Stimulated activated CD4-positive, alpha-beta T cell treated with anti-CD3 and anti-CD28 coated beads, Interleukin-1b, Interleukin-23, amount 100 ng/mL, for 24 hours (primary cell): Measurements from ENCODE around the gene PRKCE.

Experiments
- DNase-seq, 4 experiments: peaks; one replicate each; pipeline ENCODE4 v3.0.0-alpha.2; 2020; ENCODE audit warnings: low read depth in 4 of 4, low spot score in 1 of 4

The PRKCE gene

DNA sequence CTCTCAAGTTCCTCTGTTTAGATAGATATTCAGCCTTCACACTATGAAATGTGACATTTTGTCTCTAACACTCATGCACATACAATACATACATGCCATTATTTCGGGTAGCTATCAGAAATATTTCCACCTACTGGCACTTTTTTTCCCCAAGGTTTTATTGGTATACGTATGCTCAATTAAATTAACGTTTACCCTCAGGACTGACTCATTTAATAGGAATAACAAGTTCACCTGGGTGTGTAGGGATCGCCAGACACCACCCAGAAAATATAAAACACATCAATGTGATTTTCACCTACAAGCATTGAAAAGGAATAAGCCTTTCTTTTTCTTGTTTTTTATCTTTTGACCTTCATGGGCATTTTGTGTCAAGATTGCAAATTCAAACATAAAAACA lies 507.2 kb downstream of the PRKCE start:
- DNase-seq: no peak

DNA sequence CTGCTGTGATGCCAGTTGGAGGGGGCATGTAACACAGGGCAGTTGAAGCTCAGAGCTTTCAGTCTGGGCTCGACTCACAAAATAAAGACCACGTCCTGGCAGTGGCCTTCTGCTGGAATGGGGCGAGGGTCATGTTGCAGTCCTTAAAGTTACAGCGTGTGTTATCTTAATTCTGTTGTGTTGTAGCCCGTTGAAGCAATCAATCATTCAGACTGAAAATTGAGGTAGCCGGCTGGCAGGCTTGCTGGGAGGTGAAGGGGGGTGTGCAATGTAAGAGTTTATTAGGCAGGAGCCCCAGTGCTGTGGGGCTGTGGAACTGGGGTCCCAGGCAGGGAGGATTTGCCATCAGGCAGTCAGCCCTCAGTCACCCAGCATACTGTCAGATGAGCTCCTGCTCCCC lies 508.9 kb downstream of the PRKCE start:
- DNase-seq: no peak

DNA sequence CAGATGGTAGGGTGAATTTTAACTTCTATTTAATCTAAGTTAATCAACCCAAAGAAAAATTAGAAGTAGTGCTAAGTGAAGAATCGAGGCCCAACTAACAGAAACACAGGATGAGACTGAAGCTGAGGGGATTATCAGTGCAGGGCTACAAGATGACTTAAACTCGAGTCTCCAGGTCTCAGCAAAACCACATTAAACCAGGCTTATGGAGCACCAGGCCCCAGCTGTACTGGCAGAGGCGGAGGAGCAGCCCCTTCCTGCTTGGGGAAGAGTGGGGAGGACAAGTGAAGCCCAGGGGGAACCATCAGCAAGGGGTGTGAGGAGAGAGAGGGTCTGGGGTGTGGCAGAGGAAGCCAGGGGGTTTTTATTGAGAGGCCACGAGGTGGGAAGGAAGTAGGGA lies 509.8 kb downstream of the PRKCE start:
- DNase-seq: no peak

DNA sequence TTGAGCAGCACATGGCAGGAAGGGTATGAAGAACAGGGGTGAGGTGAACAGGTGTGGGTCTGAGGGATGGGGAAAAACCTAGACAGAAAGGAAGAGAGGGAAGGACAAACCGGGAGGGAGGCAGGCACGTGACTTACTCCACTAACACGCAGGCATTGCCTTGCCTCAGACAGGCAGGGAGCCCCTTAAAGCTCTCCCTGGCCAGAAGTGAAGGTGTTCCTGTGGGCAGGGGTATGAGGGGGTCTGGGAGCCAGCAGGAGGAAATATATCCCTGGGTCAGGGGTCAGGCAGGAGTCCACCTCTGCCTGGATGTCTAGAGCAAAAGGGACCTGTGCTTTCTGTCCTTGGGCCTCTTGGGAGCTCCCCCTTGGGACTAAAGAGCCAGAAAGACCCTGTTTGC lies 510.4 kb downstream of the PRKCE start:
- no peak for DNase-seq

DNA sequence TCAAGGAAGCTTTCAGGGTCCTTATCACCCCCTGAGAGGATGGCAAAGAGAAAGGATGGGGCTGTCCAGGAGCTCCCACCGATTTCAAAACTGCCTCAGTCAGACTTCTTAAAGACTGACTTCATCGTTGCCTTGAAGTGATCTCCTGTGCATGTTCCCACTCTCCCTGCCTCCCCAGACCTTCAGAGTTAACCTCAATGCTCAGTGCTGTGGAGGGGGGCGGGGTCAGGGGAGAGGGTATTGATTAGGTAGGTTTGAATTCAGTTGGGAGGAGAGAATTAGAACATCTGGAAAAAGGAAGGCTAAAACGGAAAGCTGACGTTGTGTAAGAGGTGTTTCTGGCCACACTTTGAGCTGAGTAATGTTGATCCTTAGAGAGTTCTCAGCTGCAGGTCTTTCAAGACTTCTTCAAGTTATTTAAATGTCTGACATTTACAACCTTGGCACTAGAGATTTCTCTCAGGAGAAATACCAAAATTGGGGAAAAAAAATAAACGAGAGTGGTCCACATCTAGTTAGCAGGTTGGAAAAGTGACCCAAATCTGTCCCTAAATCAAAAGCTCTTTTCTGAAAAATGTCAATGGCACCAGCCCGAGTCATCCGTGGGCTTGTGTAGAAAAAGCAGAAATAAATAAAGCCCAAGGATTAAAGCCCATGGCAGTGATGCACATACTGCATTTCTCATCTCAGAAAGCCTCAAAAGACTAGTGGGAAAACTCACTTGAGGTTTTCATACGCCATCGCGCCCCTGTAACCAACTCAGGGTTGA lies 511.0 kb downstream of the PRKCE start:
- DNase-seq: no peak

DNA sequence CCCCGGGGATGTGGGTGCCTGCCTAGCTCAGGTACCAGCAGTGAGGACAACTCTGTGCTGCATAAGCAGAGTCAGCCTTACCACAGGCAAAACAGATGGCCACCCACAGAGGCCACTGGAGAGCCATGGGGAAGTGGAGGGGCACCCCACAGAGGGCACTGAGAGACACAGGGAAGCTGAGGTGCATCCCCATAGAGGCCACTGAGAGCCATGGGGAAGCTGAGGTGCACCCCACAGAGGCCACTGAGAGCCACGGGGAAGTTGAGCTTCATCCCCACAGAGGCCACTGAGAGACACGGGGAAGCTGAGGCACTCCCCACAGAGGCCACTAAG lies 511.6 kb downstream of the PRKCE start:
- no peak for DNase-seq

DNA sequence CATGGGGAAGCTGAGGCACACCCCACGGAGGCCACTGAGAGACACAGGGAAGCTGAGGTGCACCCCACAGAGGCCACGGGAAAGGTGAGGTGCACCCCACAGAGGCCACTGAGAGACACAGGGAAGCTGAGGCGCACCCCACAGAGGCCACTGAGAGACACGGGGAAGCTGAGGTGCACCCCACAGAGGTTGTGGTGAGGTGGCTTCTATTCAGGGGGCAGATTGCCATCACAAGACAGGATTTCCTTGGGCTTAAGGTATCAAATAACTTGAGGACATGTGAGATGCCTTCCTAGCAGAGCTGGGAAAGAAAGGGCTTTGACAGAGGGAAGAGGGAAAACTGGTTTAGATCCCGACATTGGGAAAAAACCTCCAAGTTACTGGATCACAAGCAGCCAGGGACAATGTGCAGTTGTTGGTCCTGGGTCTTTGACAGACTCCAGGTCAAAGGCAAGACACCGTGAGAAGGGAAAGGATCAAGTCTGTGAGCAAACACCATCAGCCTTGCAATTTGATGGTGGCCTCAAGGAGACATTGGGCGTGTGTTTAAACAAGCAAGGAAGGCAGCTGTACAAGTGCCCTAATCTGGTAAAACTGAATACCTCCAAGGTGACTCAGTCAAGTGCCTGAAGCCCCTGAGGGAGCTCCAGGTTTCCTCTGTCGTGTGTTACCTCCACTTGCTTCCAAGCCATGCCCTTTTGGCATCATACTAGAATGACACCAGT lies 512.5 kb downstream of the PRKCE start:
- DNase-seq: no peak

DNA sequence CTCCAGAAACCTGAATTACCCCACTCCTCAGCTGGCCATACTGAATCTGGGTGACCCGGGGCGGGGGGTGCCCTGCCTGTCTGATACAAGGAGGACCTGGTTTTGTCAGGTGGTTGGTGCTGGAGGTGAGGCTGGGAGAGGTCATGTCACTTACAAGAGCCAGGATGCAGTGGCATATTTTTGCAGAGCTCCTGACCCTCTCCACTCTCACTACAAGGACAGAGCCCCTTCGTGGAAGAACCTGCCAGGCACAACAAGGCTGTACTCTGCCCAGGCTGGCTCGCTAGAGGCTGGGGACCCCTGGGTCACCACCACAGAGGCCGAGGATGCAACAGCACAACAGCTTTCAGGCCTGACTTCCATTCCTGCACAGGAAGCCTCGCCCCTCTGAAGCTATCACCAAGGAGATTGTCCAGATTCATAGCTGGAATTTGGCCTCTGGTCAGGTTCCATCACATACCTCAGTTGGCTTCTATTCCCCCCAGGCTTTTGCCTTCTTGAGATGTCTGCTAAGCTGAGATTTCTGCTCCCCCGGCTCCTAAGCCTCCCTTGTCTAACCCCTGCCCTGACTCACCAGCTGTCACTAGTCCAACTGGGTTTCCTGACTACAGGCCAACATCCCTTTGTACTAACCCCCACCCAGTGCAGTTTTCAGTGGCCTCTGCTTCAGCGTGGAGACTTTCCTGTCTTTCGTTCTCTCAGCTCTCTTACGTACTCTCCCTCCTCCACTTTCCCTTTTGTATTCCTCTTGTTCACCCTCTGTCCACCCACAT lies 513.2 kb downstream of the PRKCE start:
- no peak for DNase-seq

DNA sequence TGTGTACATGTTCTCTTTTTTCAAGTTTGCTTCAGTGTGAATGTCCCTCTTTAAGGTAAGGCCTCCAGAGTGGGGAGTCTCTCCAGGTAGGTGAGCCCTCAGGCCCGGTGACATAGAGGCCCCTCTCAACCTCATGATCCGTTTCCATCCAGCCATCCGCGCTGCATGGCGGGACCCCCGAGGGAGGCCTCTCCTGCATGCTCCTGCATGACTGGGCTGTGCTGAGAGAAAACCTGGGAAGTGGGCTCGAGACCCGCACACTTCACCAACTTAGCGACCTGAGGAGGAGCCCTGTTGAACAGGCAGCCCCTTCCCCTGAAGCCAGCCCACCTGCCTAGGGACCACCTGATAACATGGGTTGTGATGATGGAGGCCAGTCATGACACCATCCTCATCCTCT lies 514.4 kb downstream of the PRKCE start:
- DNase-seq: no peak

DNA sequence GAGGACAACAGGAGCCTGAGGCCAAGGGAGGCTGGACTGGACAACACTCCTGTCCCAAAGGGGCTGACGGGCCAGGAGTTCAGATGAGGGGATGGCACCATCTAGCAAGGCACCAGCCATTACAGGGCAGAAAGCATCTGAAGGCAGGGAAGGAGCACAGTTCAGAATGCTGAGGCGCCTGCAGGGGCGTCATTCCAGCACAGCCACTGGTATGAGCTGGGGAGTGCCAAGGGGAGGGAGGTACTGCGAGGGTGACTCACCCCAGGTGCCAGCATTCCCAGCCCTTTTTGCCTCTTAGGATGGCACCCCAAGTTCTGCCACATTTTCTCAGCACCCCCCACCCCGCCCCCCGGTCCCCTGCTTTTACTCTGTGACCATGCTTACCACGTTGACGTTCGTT lies 515.9 kb downstream of the PRKCE start:
- no peak for DNase-seq

DNA sequence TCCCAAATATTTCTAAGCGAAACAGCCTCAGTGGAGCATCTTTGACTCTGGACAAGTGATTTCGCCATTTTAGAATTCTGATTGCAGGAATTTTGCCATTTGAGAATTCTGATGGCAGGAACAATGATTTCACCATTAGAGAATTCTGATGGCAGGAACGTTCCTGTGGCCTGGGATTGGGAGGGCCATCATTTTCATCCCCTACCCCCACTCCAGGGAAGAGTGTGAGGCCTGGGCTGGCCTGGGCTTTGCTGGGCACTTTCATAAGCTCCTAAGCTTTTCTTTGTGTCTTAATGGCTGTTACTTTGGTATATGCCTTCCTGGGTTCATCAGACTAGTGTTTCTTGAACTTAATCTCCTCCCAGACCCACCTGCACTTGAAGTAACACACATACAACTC lies 516.4 kb downstream of the PRKCE start:
- no peak for DNase-seq

DNA sequence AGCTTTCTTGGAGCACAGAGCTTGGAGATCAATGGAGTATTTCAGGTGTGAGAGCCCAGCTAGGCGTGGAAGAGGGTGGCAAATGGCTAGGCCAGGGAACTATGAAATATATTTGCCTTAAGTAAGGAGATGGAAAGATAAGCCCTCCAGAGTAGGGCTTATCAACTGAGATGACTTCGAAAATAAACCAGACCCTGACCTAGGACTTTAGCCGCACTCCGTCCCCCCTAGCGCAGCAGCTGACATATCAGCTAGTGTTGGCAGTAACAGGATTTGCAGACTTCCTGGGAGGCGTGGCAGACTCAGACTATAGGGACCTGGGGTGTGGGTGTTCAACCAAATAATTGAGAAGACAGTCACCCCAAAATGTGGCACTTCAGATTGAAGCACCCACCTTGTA lies 518.0 kb downstream of the PRKCE start:
- no peak for DNase-seq

DNA sequence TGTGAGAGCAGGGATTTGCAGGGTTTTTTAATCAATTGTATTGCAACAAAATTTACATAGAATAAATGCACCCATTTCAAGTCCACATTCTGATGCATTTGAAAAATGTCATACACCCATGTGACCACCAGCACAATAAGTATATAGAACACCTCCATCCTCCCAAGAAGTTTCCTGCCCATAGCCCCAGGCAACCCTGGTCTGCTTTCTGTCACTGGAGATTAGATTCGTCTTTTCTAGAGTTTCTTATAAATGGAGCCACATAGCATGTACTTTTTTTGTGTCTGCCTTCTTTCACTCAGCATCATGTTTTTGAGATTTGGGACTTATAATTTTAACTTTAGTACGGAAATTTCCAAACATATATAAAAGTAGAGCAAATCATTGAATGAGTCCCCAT lies 518.6 kb downstream of the PRKCE start:
- no peak for DNase-seq

DNA sequence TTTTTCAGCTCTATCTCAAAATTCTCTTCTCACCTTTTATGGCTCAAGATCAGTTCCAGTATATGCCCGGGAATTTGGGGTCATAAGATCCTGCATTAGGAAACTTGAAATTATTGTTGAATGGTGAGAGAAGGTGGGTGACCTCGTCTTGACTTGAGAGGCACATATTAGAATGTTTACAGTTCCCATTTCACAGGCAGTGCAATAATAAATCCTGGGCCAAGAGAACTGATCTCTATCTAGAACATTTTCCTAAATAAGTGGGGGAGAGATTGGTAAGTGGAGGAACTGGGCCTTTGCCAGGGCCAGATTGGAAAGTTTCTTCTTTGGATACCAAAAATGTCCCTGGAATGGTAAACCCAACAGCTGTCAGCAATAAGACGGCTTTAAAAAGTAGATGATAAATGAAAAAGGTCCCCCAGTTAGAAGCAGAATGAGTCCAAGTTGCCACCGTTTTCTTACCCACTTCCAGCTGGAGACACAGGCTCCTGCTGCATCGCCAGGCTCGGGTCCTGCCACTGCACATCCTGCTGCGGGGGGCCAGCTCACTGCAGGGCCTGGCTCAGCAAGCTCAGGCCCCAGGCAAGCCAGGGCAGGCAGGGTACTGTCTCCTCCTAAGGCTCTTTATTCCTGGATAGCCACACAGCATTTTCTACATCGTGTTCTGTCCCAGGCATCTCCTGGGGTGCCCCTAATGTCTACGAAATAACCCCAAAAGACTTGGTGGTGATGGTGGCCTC lies 519.3 kb downstream of the PRKCE start:
- no peak for DNase-seq

DNA sequence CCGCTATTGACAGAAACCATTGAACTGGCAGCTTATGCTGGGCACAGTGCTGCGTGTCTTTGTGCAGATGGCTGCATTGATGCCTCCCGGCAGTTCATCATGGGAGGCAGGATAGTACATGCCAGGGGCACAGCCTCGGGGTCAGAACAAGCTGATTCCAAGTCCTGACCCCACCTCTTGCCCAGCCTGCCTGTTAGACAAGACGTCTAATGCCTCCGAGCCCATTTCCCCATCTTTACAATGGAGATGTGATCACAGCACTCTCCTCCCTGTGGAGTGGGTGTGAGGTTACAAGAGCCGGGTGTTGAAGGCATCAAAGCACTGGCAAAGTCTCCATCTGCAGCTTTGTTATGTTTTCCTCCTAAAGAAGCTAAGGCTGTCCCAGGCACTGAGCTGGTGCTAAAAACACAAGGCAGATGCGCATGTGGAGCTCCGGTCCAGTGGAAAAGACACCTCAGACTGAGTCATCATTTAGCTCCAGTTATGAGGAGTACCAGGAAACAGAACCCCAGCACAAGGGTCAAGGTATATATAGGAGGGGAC lies 520.0 kb downstream of the PRKCE start:
- no peak for DNase-seq

DNA sequence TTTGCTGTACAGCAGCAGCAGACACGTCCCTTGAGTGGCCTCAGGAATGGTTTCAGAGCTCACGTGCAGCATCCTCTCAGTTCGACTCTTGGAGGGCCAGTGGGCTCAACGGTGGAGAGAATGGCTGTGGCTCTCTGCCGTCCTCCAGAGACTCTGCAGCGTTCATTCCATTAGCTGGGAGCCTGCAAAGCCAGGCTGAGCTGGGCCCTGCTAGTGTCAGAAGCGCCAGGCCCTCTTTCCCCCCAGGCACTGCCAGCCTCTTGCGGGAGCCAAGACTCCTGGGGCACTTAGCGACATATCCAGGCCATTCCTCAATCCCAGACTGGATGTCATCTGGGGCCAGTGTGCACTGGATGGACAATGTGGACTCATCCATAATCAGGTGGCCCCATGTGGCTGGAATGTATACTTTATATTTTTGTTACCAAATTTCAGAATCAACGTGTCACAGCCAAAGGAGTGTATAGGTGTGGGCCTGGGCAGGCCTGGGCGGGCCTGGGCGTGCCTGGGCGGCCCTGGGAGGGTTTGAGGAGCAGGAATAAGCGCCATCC lies 520.6 kb downstream of the PRKCE start:
- DNase-seq: no peak

DNA sequence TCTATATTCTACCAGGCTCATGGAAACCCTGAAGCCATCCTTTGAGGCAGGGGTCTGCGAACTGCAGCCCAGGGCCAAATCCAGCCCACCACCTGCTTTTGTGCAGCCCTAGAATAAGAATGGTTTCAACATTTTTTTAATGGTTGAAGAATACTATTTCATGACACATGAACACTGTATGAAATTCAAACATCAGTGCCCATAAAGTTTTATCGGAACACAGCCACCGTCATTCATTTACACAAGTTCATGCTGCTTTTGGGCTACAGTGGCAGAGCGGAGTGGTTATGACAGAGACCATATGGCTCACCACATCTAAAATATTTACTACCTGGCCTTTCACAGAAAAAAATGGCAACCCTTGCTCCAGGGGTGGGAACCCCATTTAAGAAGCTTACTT lies 521.6 kb downstream of the PRKCE start:
- no peak for DNase-seq

DNA sequence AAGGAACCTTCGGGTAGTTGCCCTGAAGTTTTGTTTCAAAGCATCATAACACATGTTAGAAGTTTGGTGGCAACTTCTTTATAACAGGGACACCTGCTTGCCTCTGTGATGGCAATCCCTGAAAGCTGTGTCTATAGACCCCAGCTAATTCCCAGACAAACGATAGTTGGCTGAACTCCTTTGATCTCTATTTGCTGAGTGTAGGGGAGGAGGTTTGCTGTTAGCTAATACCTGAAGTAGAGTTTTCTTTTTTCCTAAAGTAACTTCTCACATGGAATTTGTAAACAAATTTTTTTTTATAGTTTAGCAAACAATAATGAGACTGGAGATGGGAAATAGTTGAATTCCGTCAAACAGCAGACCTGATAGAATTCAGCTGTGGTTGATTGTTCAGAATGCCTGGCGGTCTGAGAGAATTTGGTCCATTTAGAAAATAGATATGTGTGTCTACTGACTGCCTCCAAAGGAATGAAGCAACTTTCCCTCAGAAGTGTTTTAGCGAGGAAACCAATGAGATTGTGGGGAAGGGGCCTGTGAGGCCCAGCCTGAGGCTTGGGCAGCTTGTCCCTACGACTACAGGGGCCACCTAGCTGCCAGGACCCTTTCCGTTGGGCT lies 522.3 kb downstream of the PRKCE start:
- no peak for DNase-seq

DNA sequence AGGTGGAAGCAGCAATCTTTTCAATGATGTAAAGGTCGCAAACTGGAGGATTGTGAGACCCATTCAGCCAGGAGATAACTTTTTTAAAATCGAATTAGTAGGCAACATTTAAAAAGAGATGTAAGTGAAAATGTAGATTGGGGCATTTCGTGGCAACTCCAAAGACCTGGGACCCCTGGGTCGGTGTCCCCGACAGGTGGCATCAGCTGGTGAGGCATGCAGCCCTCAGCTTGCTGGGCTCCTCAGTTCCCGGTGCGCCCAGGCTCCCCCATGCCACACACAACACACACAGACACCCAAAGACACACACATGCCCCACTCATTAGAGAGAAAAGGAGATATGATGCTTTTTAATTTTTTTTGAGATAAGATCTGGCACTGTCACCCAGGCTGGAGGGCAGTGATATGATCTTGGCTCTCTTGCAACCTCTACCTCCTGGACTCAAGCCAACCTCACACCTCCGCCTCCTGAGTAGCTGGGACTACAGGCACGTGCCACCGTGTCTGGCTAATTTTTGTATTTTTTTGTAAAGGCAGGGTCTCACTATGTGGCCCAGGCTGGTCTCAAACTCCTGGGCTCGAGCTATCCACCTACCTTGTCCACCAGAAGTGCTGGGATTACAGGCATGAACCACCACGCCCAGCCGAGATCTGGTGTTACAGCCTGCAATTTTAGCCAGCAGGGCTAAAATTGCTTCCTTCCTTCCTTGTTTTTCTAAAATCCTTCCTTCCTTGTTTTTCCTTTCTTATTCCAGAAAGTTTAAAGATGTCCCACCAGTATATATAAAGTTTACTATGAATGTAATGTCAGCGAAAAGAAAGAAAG lies 523.1 kb downstream of the PRKCE start:
- no peak for DNase-seq

DNA sequence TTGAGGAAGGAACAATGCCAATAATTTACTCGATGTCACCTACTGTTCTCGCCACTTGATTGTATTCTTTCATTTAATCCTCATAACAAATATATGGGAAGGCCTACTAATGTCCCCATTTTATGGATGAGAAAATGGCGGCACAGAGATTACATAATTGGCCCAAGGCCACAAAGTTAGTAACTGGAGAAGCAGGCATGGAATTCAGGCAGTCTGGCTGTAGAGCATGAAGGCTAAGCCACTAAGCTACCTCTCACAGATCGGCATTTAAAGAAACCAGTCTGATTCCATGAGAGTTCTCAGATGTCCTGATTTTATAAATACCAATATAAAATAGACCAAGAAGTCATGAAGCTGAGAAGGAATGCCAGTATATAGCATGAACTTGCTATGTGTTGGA lies 523.9 kb downstream of the PRKCE start:
- DNase-seq: no peak
